Astrocyte (in vitro differentiated cells and primary cell): ENCODE measurements around the gene SMAD1.

Experiments used
- EZH2 ChIP-seq: IDR thresholded peaks from 2 replicates; pipeline ENCODE4 v1.6.1; 2012; ENCODE audit warnings: mild to moderate bottlenecking, low read length, inconsistent platforms; ENCODE audit not compliant: insufficient read depth
- TF ChIP-seq, protein P1 (sequence below): IDR thresholded peaks from 2 replicates; pipeline ENCODE4 v1.5.1; 2011; ENCODE audit warnings: low read depth, mild to moderate bottlenecking, inconsistent platforms, low read length, moderate library complexity; ENCODE audit not compliant: insufficient read depth

DNA sequence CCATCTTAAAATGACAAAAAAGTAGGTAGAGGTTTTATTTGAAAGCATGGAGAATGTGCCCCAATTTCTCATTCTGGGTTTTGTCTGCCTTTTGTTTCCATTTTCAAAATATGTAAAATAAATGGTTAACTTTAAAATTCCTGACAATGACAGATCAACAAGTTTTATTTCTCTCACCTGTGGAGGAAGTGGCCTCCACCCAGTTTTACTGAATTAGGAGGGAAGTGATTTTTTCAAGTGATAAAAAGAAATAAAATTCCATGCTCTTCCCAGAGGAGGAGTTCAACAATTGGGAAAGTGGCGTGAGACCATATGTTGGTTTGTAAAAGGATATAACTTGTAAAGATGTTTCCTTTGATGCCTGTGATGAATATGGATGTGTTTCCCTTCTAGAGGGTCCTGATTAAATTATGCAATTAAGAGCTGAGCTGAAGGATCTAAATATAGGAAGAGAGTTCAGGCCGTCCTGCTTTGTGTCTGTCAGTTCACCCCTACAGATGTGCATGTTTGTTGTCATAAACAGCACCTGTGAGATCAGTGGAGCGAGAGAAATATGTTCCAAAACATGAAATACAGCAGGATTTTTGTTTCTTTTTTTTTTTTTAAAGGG is 19.5 kb downstream of the SMAD1 start:
- TF ChIP-seq, protein P1, sequence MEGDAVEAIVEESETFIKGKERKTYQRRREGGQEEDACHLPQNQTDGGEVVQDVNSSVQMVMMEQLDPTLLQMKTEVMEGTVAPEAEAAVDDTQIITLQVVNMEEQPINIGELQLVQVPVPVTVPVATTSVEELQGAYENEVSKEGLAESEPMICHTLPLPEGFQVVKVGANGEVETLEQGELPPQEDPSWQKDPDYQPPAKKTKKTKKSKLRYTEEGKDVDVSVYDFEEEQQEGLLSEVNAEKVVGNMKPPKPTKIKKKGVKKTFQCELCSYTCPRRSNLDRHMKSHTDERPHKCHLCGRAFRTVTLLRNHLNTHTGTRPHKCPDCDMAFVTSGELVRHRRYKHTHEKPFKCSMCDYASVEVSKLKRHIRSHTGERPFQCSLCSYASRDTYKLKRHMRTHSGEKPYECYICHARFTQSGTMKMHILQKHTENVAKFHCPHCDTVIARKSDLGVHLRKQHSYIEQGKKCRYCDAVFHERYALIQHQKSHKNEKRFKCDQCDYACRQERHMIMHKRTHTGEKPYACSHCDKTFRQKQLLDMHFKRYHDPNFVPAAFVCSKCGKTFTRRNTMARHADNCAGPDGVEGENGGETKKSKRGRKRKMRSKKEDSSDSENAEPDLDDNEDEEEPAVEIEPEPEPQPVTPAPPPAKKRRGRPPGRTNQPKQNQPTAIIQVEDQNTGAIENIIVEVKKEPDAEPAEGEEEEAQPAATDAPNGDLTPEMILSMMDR, result no peak
- TF ChIP-seq EZH2, result no peak
